GM12878 (cell line): ENCODE results near the gene SAP25. TPM values are rescaled to one million over a fixed set of nuclear protein-coding genes. Genes with fewer than 3 reads are reported as not detected.

ENCODE experiments used
- ATAC-seq: fragments of 200-7000 bp; cut with Tn5 transposase; 3 replicates; pipeline ENCODE4 v1.9.1; 2020; ENCODE audit warnings: mild to moderate bottlenecking, moderate library complexity
- BruUV-seq: library from RNA; stranded (reverse); fragments of 400-500 nt; replicated peaks from 2 replicates; lab custom pipeline; 2021; lab: Mats Ljungman, UMichigan
- CTCF ChIA-PET: fragments of 300-600 bp; sonication (Branson Sonifier 250); formaldehyde crosslinking; extraction: SDS; loops from one replicate; lab custom pipeline; 2021; ENCODE audit warnings: inconsistent platforms; lab: Yijun Ruan, JAX
- POLR2A ChIA-PET: fragments of 350-600 bp; formaldehyde crosslinking; extraction: SDS; loops from one replicate; lab custom pipeline; 2021; ENCODE audit warnings: inconsistent platforms; lab: Charles Lee
- RAD21 ChIA-PET: fragments of 300-600 bp; sonication (Branson Sonifier 250); formaldehyde crosslinking; loops from one replicate; lab custom pipeline; 2023; ENCODE audit warnings: antibody characterized with exemption; ENCODE audit not compliant: unreplicated experiment; lab: Charles Lee
- SMC1A ChIA-PET: fragments of 300-600 bp; sonication (Branson Sonifier 250); formaldehyde crosslinking; loops from one replicate; lab custom pipeline; 2023; ENCODE audit not compliant: unreplicated experiment, uncharacterized antibody; lab: Charles Lee
- DNase-seq: peaks from one replicate; pipeline ENCODE4 v3.0.0-alpha.2; 2011; ENCODE audit warnings: low read depth, low spot score
- FAIRE-seq: peaks from 3 replicates; lab custom pipeline; 2011; peaks lifted over from hg19 to GRCh38; lab: Jason Lieb, UNC
- H2AFZ ChIP-seq: 2 replicates; pipeline ENCODE4 v1.6.0; 2011; ENCODE audit warnings: low read depth, low read length, control low read depth; ENCODE audit not compliant: control insufficient read depth
- H3K27ac ChIP-seq: 2 replicates; pipeline ENCODE4 v1.5.1; 2011; ENCODE audit warnings: control low read depth; ENCODE audit not compliant: control insufficient read depth, insufficient read depth
- H3K27me3 ChIP-seq, 2 experiments: replicated peaks in 1 of 2; 2 replicates each; pipeline versions ENCODE4 v1.6.0 to v1.6.1; 2011; ENCODE audit warnings: low read length in 1 of 2; ENCODE audit not compliant: control insufficient read depth in 2 of 2, insufficient read depth in 2 of 2
- H3K36me3 ChIP-seq, 2 experiments: 2 replicates each; pipeline ENCODE4 v1.5.1; 2011; ENCODE audit warnings: low read length in 1 of 2; ENCODE audit not compliant: control insufficient read depth in 2 of 2, insufficient read depth in 2 of 2
- H3K4me1 ChIP-seq: 2 replicates; pipeline ENCODE4 v1.6.1; 2011; ENCODE audit warnings: mild to moderate bottlenecking, low read length, moderate library complexity, mixed read lengths; ENCODE audit not compliant: control insufficient read depth, insufficient read depth
- H3K4me2 ChIP-seq: 2 replicates; pipeline ENCODE4 v1.6.0; 2011; ENCODE audit warnings: control low read depth; ENCODE audit not compliant: control insufficient read depth, insufficient read depth
- H3K4me3 ChIP-seq: fragments of 200-600 bp; sonication (generic); 2 replicates; pipeline ENCODE4 v1.5.1; 2016
- H3K79me2 ChIP-seq: 2 replicates; pipeline ENCODE4 v1.6.0; 2011; ENCODE audit warnings: low read length; ENCODE audit not compliant: control insufficient read depth, insufficient read depth
- H3K9ac ChIP-seq: 2 replicates; pipeline ENCODE4 v1.8.0; 2011; ENCODE audit warnings: low read length, control low read depth, mixed read lengths; ENCODE audit not compliant: control insufficient read depth, insufficient read depth
- H3K9me3 ChIP-seq: replicated peaks from 3 replicates; pipeline ENCODE4 v1.5.1; 2011; ENCODE audit warnings: mild to moderate bottlenecking, low read length; ENCODE audit not compliant: control insufficient read depth, insufficient read depth
- H4K20me1 ChIP-seq: 2 replicates; pipeline ENCODE4 v1.6.0; 2011; ENCODE audit not compliant: control insufficient read depth, insufficient read depth
- ATF7 ChIP-seq: fragments of 450-650 bp; IDR thresholded peaks from 2 replicates; pipeline ENCODE4 v1.6.1; 2016; ENCODE audit warnings: low read depth, mild to moderate bottlenecking
- BRCA1 ChIP-seq: IDR thresholded peaks from 2 replicates; pipeline ENCODE4 v1.6.1; 2011; ENCODE audit warnings: low read depth, low read length, improper control_type of control experiment
- CHD1 ChIP-seq: IDR thresholded peaks from 2 replicates; pipeline ENCODE4 v1.6.1; 2012; ENCODE audit warnings: low read depth, low read length, improper control_type of control experiment
- CREM ChIP-seq: IDR thresholded peaks from 2 replicates; pipeline ENCODE4 v1.6.1; 2014; ENCODE audit warnings: antibody characterized with exemption, low read depth
- KAT2A ChIP-seq: conservative IDR thresholded peaks from 2 replicates; pipeline ENCODE4 v1.6.1; 2011; ENCODE audit warnings: low read depth, low read length; ENCODE audit not compliant: control insufficient read depth
- MXI1 ChIP-seq: fragments of 150-350 bp; IDR thresholded peaks from 2 replicates; pipeline ENCODE4 v1.6.1; 2011; ENCODE audit warnings: low read depth, mild to moderate bottlenecking, inconsistent platforms, low read length, improper control_type of control experiment
- POLR2A ChIP-seq: IDR thresholded peaks from 2 replicates; pipeline ENCODE4 v1.6.1; 2011; ENCODE audit warnings: low read depth, mild to moderate bottlenecking, low read length
- RCOR1 ChIP-seq: conservative IDR thresholded peaks from 2 replicates; pipeline ENCODE4 v1.6.1; 2012; ENCODE audit warnings: low read depth, low read length, improper control_type of control experiment
- RUNX3 ChIP-seq: IDR thresholded peaks from 2 replicates; pipeline ENCODE4 v1.6.1; 2012; ENCODE audit warnings: low read length, inconsistent platforms
- SMARCA5 ChIP-seq: fragments of 450-650 bp; IDR thresholded peaks from 2 replicates; pipeline ENCODE4 v1.6.1; 2017; ENCODE audit warnings: mild to moderate bottlenecking
- SMC3 ChIP-seq: IDR thresholded peaks from 2 replicates; pipeline ENCODE4 v1.6.1; 2011; ENCODE audit warnings: low read length, improper control_type of control experiment, borderline replicate concordance
- SP1 ChIP-seq: IDR thresholded peaks from one replicate; pipeline ENCODE4 v1.6.1; 2011; ENCODE audit warnings: low read depth, low read length
- SREBF1 ChIP-seq: IDR thresholded peaks from 2 replicates; pipeline ENCODE4 v1.6.1; 2012; ENCODE audit warnings: mild to moderate bottlenecking, low read length
- SREBF2 ChIP-seq: IDR thresholded peaks from 2 replicates; pipeline ENCODE4 v1.6.1; 2012; ENCODE audit warnings: mild to moderate bottlenecking, low read length
- TCF7 ChIP-seq: IDR thresholded peaks from 2 replicates; pipeline ENCODE4 v1.6.1; 2014; ENCODE audit warnings: antibody characterized with exemption, borderline replicate concordance
- ZSCAN29 ChIP-seq: fragments of 450-650 bp; IDR thresholded peaks from 2 replicates; pipeline ENCODE4 v1.6.1; 2017; ENCODE audit warnings: mild to moderate bottlenecking, moderate library complexity
- WGBS: methylation state at CpG from one replicate; pipeline ENCODE4 v1.1.6; 2016; ENCODE audit warnings: low lambda C conversion rate; ENCODE audit not compliant: insufficient replicate concordance, insufficient coverage; ENCODE audit errors: missing lambda C conversion rate; 5-methylcytosine and 5-hydroxymethylcytosine counted together
- in situ Hi-C: fragments of 300-500 bp; cut with MboI; formaldehyde crosslinking; loops from 9 replicates; pipeline ENCODE4 v1.14.3; 2018; ENCODE audit warnings: mixed read lengths
- intact Hi-C: fragments of 100-400 bp; cut with micrococcal nuclease; formaldehyde crosslinking; loops from one replicate; pipeline ENCODE4 v1.14.2; 2022; ENCODE audit not compliant: unreplicated experiment
- polyA plus RNA-seq, 11 experiments: library from polyadenylated mRNA; depleted of rRNA in 4 of 11; unstranded in 6 of 11; stranded (reverse) in 5 of 11; fragments of >200 nt; fragmentation: Nextera tagmentation in 4 of 11; fragmentation: Illumina TruSeq in 1 of 11; extraction: Ambion mirVana in 4 of 11; extraction: Trizol in 1 of 11; gene quantifications; 1 replicate in 1 of 11; 2 replicates in 10 of 11; pipeline versions ENCODE4 v1.2.1 to v1.2.3, GENCODE V29; 2011 to 2016; ENCODE audit warnings: inconsistent platforms in 2 of 11, missing spikeins in 2 of 11, low read depth in 1 of 11
- total RNA-seq, 4 experiments: library from RNA; depleted of rRNA in 3 of 4; stranded (reverse); fragments of >200 nt in 3 of 4; fragmentation: Illumina TruSeq in 1 of 4; extraction: Trizol in 1 of 4; gene quantifications; 2 replicates each; pipeline versions ENCODE4 v1.2.1 to v1.2.3, GENCODE V29; 2013 to 2021
- TF ChIP-seq, protein P1 (sequence below): IDR thresholded peaks from 2 replicates; pipeline ENCODE4 v1.6.1; 2011; ENCODE audit warnings: borderline replicate concordance, low read depth, mild to moderate bottlenecking, moderate library complexity, low read length; ENCODE audit not compliant: insufficient read depth, poor library complexity, severe bottlenecking

The SAP25 gene
- total and polyA plus RNA-seq, 10 of the 15 experiments (the other 5 are each of a cell fraction or from before 2014, with no cell fraction given), result 0.14 to 8.6 (median 1.1) TPM

DNA sequence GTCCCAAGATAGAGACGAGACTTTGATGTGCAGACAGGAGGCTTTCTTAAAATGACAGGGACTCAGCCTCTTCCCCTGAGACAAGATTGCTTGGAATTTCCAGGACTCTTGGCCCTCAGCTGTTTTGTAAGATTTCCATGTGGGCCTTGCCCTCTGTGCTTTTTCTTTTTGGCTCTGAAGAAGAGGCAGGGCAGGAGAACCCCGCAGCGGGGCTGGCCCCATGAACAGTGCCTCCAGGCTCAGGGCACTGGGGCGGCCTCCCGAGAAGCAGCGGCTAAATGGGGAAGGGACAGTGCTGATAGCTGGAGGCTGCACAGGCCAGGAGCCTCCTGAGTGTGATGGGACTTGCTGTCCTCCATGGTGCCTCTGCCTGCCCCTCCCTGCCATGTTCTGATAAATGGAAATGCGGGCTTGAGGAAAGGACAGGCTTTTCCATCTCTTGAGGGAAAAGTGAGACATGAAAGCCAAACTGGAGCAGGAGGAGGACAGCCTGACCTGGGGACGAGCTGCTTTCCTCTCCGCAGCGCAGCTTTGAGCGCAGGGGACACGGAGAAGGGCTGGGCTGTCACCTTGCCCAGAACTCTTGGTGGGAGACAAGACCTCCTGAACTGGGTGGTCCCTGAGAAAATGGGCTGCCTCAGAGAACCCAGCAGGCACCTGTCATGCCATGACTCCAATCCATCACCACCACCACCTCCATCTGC lies 12.1 kb downstream of the SAP25 start:
- Histone ChIP-seq H3K9me3 (no peaks in the 10 kb centered on the region), H3K9ac (no peak overlapping the region), H4K20me1 (no peaks in the 10 kb centered on the region), H3K27me3 (no peaks in the 10 kb centered on the region), H3K36me3 (peaks cover 18 to 28% of the 10 kb centered on the region in 2 experiments; a peak in 3 of 4 replicates), H3K27ac (no peak overlapping the region), H3K79me2 (no peaks in the 10 kb centered on the region), H3K4me2 (no peak overlapping the region), H3K4me3 (no peak overlapping the region), H2AFZ (no peak overlapping the region)
- ChIA-PET POLR2A (interaction anchor here (0.7 kb wide), 1 partner anchor 17 kb away, joined by 4 read pairs; no protein-coding TSS in a partner anchor), RAD21 (interaction anchor here (1.1 to 4.2 kb wide), 2 partner anchors 16 to 83 kb away, joined by 3 to 90 read pairs; partner anchors contain the start of gene TSC22D4), CTCF (interaction anchor here (0.6 to 12.6 kb wide), 7 partner anchors 14 to 290 kb away, joined by 3 to 190 read pairs (median 5); partner anchors contain the start of genes FBXO24, LRCH4, NYAP1 and TSC22D4), SMC1A (interaction anchor here (0.9 to 8.5 kb wide), 4 partner anchors 15 to 69 kb away, joined by 3 to 127 read pairs (median 4); no protein-coding TSS in a partner anchor)
- ATAC-seq (no peak), DNase-seq (no peak), FAIRE-seq (no peak)
- 98% methylated on average over 12 of the region's 12 CpGs for whole genome bisulfite sequencing
- no TSS peak for BruUV-seq
- in situ Hi-C loops, result no loop called here
- no peak for TF ChIP-seq RUNX3
- no peak for TF ChIP-seq RCOR1
- no peak for TF ChIP-seq SREBF2
- TF ChIP-seq, protein P1, sequence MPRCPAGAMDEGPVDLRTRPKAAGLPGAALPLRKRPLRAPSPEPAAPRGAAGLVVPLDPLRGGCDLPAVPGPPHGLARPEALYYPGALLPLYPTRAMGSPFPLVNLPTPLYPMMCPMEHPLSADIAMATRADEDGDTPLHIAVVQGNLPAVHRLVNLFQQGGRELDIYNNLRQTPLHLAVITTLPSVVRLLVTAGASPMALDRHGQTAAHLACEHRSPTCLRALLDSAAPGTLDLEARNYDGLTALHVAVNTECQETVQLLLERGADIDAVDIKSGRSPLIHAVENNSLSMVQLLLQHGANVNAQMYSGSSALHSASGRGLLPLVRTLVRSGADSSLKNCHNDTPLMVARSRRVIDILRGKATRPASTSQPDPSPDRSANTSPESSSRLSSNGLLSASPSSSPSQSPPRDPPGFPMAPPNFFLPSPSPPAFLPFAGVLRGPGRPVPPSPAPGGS, result no peak
- no peak for TF ChIP-seq CHD1
- TF ChIP-seq SP1, result no peak
- TF ChIP-seq ZSCAN29, result no peak
- no peak for TF ChIP-seq POLR2A
- TF ChIP-seq ATF7, result no peak
- no peak for TF ChIP-seq MXI1
- TF ChIP-seq SREBF1, result no peak
- TF ChIP-seq BRCA1, result no peak
- TF ChIP-seq TCF7, result no peak
- TF ChIP-seq SMARCA5, result no peak
- TF ChIP-seq SMC3, result no peak
- TF ChIP-seq KAT2A, result no peak
- no peak for TF ChIP-seq CREM
- TF ChIP-seq, all 136 proteins: peak for 0
- intact Hi-C loops, result loop anchor here (5.0 kb wide), 1 partner anchor 131 kb away; the partner anchor contains the start of gene GIGYF1
- H3K4me1 ChIP-seq, result no peaks in the 10 kb centered on the region; the same call in 1 of the 2 replicates
